Naive thymus-derived CD8-positive, alpha-beta T cell (primary cell): ENCODE measurements around the gene MAL. TPM values are rescaled to one million over a fixed set of nuclear protein-coding genes. Genes with fewer than 3 reads are reported as not detected.

Source experiments
- ATAC-seq, 2 donors: fragments of 150-1000 bp; cut with Tn5 transposase in 1 of 2; sonication (Bioruptor Pico), chemical (Tn5 transposase) in 1 of 2; 1 replicate in 1 of 2; 2 replicates in 1 of 2; pipeline ENCODE4 v1.10.0; 2021; ENCODE audit warnings: mild to moderate bottlenecking in 2 of 2, moderate library complexity in 2 of 2
- POLR2A ChIA-PET: fragments of 350-600 bp; sonication (Branson Sonifier 250); formaldehyde crosslinking; loops from one replicate; lab custom pipeline; 2021; ENCODE audit warnings: antibody characterized with exemption; lab: Charles Lee
- DNase-seq, 10 donors: peaks; one replicate each; pipeline versions ENCODE4 v3.0.0 to v3.0.0-alpha.2; 2020 to 2022
- H3K27ac Mint-ChIP-seq, 10 donors: one replicate each; pipeline ENCODE4 v1.8.0; 2020 to 2022; ENCODE audit warnings: mild to moderate bottlenecking in 10 of 10, mixed read lengths in 10 of 10, moderate library complexity in 4 of 10, inconsistent platforms in 1 of 10
- H3K27me3 Mint-ChIP-seq, 5 donors: one replicate each; pipeline ENCODE4 v1.8.0; 2021 to 2022; ENCODE audit warnings: mixed read lengths in 5 of 5
- H3K36me3 Mint-ChIP-seq, 3 donors: one replicate each; pipeline ENCODE4 v1.8.0; 2020 to 2022; ENCODE audit warnings: mixed read lengths in 3 of 3, mild to moderate bottlenecking in 2 of 3, inconsistent platforms in 1 of 3
- H3K4me1 Mint-ChIP-seq, 4 donors: one replicate each; pipeline ENCODE4 v1.8.0; 2021 to 2022; ENCODE audit warnings: mixed read lengths in 4 of 4
- H3K4me3 Mint-ChIP-seq, 10 donors: one replicate each; pipeline ENCODE4 v1.8.0; 2020 to 2022; ENCODE audit warnings: mild to moderate bottlenecking in 10 of 10, mixed read lengths in 10 of 10, moderate library complexity in 6 of 10, inconsistent platforms in 1 of 10
- H3K9me3 Mint-ChIP-seq, 9 donors: one replicate each; pipeline ENCODE4 v1.8.0; 2020 to 2022; ENCODE audit warnings: mixed read lengths in 9 of 9, mild to moderate bottlenecking in 3 of 9, inconsistent platforms in 1 of 9, moderate library complexity in 1 of 9
- polyA plus RNA-seq, 3 donors: library from polyadenylated mRNA; unstranded; fragments of 300-500 nt; fragmentation: Illumina TruSeq; gene quantifications; one replicate each; pipeline ENCODE4 v1.2.3, GENCODE V29; 2021
- total RNA-seq, 8 experiments: library from RNA in 2 of 8; stranded (reverse) in 2 of 8; gene quantifications; one replicate each; pipeline ENCODE4 v1.2.3 and lab custom pipeline; 2021 to 2026

The MAL gene
- total and polyA plus RNA-seq, 5 experiments from 2014 or later = 116 to 284 (median 158) TPM

- POLR2A ChIA-PET = interaction anchor here (7.8 to 14.4 kb wide), 2 partner anchors 34 to 58 kb away, joined by 234 to 944 read pairs; no protein-coding TSS in a partner anchor
- no peaks in the 10 kb centered on the region for H3K9me3 Mint-ChIP-seq
- H3K36me3 Mint-ChIP-seq = no peaks in the 10 kb centered on the region
- H3K4me1 Mint-ChIP-seq = peaks cover 28 to 47% (median 33%) of the 10 kb centered on the region in 4 donors
- H3K27ac Mint-ChIP-seq = peak overlapping the region in 1 of 10 donors; percentile 83
- H3K27me3 Mint-ChIP-seq = peaks cover 0 to 3% (median 0%) of the 10 kb centered on the region in 5 donors
- no peak for ATAC-seq
- H3K4me3 Mint-ChIP-seq = no peak overlapping the region
- DNase-seq = peak in 1 of 10 donors; percentile 51
These were observed 5.1 kb upstream of the MAL start for GRCh38 chr2:95020275-95021022.

DNA sequence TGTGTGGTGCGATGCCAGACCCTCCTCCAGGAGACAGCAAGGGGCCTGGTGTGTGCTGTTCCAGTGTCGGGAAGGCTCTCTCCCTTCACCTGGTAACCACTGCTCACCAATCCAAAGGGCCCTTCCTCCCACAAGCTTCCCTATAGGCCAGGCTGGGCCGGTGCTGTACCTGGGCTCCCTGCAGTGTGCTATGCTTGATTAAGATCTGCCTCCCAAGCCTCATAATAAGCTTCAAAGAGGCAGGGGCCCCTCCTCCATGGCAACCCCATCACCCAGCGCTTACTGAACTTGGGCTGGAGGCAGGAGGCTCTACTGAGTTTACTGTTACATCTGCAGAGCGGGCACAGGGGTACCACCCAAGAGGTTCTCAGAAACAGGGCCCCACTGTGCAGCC lies 4.5 kb upstream of the MAL start:
- POLR2A ChIA-PET = interaction anchor here (7.8 to 14.4 kb wide), 2 partner anchors 33 to 57 kb away, joined by 234 to 944 read pairs; no protein-coding TSS in a partner anchor
- H3K36me3 Mint-ChIP-seq = no peaks in the 10 kb centered on the region
- no peaks in the 10 kb centered on the region for H3K9me3 Mint-ChIP-seq
- H3K4me1 Mint-ChIP-seq = peaks cover 31 to 47% (median 37%) of the 10 kb centered on the region in 4 donors
- no peak overlapping the region for H3K4me3 Mint-ChIP-seq
- H3K27me3 Mint-ChIP-seq = peaks cover 0 to 5% (median 0%) of the 10 kb centered on the region in 5 donors
- ATAC-seq (no peak), DNase-seq (no peak)
- H3K27ac Mint-ChIP-seq = peak overlapping the region in 1 of 10 donors; percentile 83

DNA sequence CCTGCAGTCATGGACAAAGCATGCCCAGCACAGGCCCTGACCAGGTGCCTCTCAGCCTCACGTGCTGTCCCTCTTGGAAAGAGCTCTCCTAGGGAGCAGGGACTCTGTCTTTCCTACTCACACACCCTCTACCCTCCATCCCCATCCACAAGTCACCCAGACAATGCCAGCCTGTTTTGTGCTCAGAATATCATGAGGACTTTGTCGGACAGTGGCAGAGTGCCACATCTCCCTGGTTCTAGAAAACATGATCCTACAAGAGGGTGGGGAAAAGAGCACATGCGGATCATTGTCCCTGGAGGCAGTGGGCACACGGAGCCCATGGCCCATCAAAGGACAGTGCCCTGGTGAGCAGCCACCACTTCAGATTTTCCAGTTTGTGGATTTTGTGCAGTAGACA lies 3.7 kb upstream of the MAL start:
- ATAC-seq = no peak
- H3K27me3 Mint-ChIP-seq = peaks cover 0 to 8% (median 0%) of the 10 kb centered on the region in 5 donors
- peaks cover 35 to 49% (median 43%) of the 10 kb centered on the region in 4 donors for H3K4me1 Mint-ChIP-seq
- no peak overlapping the region for H3K4me3 Mint-ChIP-seq
- H3K27ac Mint-ChIP-seq = peak overlapping the region in 9 of 10 donors; percentile 47 to 99 (median 91)
- no peaks in the 10 kb centered on the region for H3K36me3 Mint-ChIP-seq
- DNase-seq = peak in 1 of 10 donors; percentile 43
- no peaks in the 10 kb centered on the region for H3K9me3 Mint-ChIP-seq
- POLR2A ChIA-PET = interaction anchor here (0.6 to 14.4 kb wide), 10 partner anchors 12 to 138 kb away, joined by 3 to 944 read pairs (median 5); partner anchors contain the start of genes MRPS5 and ZNF514

- peak; percentile 72 to 88 (median 80) for DNase-seq
- Mint-ChIP-seq H3K27ac (peak overlapping the region; percentile 47 to 99 (median 92)), H3K9me3 (no peaks in the 10 kb centered on the region), H3K4me1 (peaks cover 36 to 56% (median 48%) of the 10 kb centered on the region in 4 donors), H3K27me3 (peaks cover 0 to 11% (median 0%) of the 10 kb centered on the region in 5 donors), H3K4me3 (peak overlapping the region; percentile 81 to 100 (median 84)), H3K36me3 (peaks cover 0 to 4% (median 3%) of the 10 kb centered on the region in 3 donors)
- POLR2A ChIA-PET = interaction anchor here (0.6 to 14.4 kb wide), 12 partner anchors 12 to 143 kb away, joined by 3 to 944 read pairs (median 5); partner anchors contain the start of genes MRPS5, ZNF2 and ZNF514
- peak; percentile 50 to 66 for ATAC-seq
These were observed 2.9 kb upstream of the MAL start for GRCh38 chr2:95022309-95023221.

DNA sequence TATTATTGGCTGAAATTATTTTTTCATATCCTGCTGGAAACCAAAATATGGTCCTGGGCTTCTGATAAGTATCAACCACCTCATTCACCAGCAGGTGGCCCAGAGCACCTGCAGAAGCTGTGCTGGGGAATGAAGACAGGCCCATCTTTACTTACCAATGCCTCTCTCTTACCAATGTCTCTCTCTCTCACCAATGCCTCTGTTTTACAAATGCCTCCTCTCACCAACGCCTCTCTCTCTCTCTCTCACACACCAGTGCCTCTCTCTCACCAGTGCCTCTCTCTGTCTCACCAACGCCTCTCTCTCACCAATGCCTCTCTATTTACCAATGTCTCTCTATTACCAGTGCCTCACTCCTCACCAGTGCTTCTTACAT lies 2.3 kb upstream of the MAL start:
- ATAC-seq (peak; percentile 65 to 67), DNase-seq (peak; percentile 33 to 84 (median 64))
- H3K4me1 Mint-ChIP-seq = peaks cover 38 to 58% (median 51%) of the 10 kb centered on the region in 4 donors
- H3K27ac Mint-ChIP-seq = peak overlapping the region; percentile 47 to 99 (median 92)
- no peaks in the 10 kb centered on the region for H3K9me3 Mint-ChIP-seq
- POLR2A ChIA-PET = interaction anchor here (0.6 to 14.4 kb wide), 11 partner anchors 9 to 142 kb away, joined by 3 to 944 read pairs (median 22); partner anchors contain the start of genes MRPS5, ZNF2 and ZNF514
- H3K27me3 Mint-ChIP-seq = peaks cover 0 to 11% (median 0%) of the 10 kb centered on the region in 5 donors
- peak overlapping the region; percentile 81 to 100 (median 84) for H3K4me3 Mint-ChIP-seq
- peaks cover 0 to 4% (median 3%) of the 10 kb centered on the region in 3 donors for H3K36me3 Mint-ChIP-seq

- DNase-seq = no peak
- POLR2A ChIA-PET = interaction anchor here (1.5 to 14.4 kb wide), 8 partner anchors 10 to 135 kb away, joined by 3 to 944 read pairs (median 60); partner anchors contain the start of genes MRPS5 and ZNF514
These were observed 1.1 kb upstream of the MAL start for GRCh38 chr2:95024371-95024770.

DNA sequence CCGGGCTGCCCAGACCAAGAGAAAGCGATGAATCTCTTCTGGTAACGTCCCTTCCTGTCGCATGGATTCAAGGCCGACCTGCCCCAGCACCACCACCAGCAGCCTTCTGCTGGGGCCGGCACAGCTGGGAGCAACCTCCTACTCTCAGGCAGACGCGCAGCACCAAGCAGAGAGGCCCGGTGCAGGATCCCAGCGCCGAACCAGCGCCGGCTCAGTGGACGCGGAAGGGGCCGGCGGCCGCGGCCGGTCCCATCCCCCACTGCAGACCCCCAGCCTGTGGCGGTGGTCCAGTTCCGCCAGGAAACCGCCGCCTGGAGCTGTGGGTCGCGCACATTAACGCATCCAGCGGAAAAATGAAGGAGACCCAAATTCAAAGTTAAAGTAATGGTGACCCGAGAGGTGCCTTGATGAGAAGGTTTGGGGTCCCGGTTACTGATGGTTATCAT lies 525 bp upstream of the MAL start:
- H3K4me3 Mint-ChIP-seq = peak overlapping the region; percentile 81 to 100 (median 84)
- peaks cover 40 to 75% (median 65%) of the 10 kb centered on the region in 4 donors for H3K4me1 Mint-ChIP-seq
- peaks cover 0 to 11% (median 3%) of the 10 kb centered on the region in 3 donors for H3K36me3 Mint-ChIP-seq
- peaks cover 0 to 11% (median 0%) of the 10 kb centered on the region in 5 donors for H3K27me3 Mint-ChIP-seq
- no peaks in the 10 kb centered on the region for H3K9me3 Mint-ChIP-seq
- POLR2A ChIA-PET = interaction anchor here (1.1 to 14.4 kb wide), 10 partner anchors 10 to 134 kb away, joined by 3 to 944 read pairs (median 38); partner anchors contain the start of genes MRPS5 and ZNF514
- ATAC-seq (peak in 1 of 2 donors; percentile 9), DNase-seq (peak in 2 of 10 donors; percentile 16 to 18)
- H3K27ac Mint-ChIP-seq = peak overlapping the region; percentile 74 to 99 (median 92)

More at GRCh38 chr2:95024371-95024770, 1.1 kb upstream of the MAL start:
- Mint-ChIP-seq H3K4me3 (peak overlapping the region; percentile 81 to 100 (median 84)), H3K27me3 (peaks cover 0 to 11% (median 0%) of the 10 kb centered on the region in 5 donors), H3K9me3 (no peaks in the 10 kb centered on the region), H3K27ac (peak overlapping the region; percentile 74 to 99 (median 90)), H3K36me3 (peaks cover 0 to 10% (median 3%) of the 10 kb centered on the region in 3 donors), H3K4me1 (peaks cover 41 to 69% (median 60%) of the 10 kb centered on the region in 4 donors)
- ATAC-seq = no peak

- Mint-ChIP-seq H3K4me1 (peaks cover 44 to 86% (median 77%) of the 10 kb centered on the region in 4 donors), H3K36me3 (peaks cover 0 to 17% (median 3%) of the 10 kb centered on the region in 3 donors), H3K9me3 (no peaks in the 10 kb centered on the region), H3K27me3 (peaks cover 0 to 11% (median 0%) of the 10 kb centered on the region in 5 donors), H3K4me3 (peak overlapping the region; percentile 92 to 100 (median 99)), H3K27ac (peak overlapping the region; percentile 96 to 100 (median 97))
- ATAC-seq (no peak), DNase-seq (peak in 2 of 10 donors; percentile 13 to 25)
- POLR2A ChIA-PET = interaction anchor here (0.7 to 14.4 kb wide), 14 partner anchors 8 to 138 kb away, joined by 3 to 944 read pairs (median 15); partner anchors contain the start of genes MRPS5 and ZNF514
These were observed 1.2 kb downstream of the MAL start for GRCh38 chr2:95026471-95027368.

GRCh38 chr2:95027369-95027720 lies 1.8 kb downstream of the MAL start:
- no peak for ATAC-seq
- POLR2A ChIA-PET = interaction anchor here (0.7 to 14.4 kb wide), 11 partner anchors 8 to 132 kb away, joined by 3 to 944 read pairs (median 4); partner anchors contain the start of genes MRPS5 and ZNF514
- Mint-ChIP-seq H3K4me3 (peak overlapping the region; percentile 92 to 100 (median 99)), H3K36me3 (peaks cover 0 to 17% (median 3%) of the 10 kb centered on the region in 3 donors), H3K4me1 (peaks cover 41 to 87% (median 74%) of the 10 kb centered on the region in 4 donors), H3K27me3 (peaks cover 0 to 11% (median 0%) of the 10 kb centered on the region in 5 donors), H3K27ac (peak overlapping the region; percentile 96 to 100 (median 97)), H3K9me3 (no peaks in the 10 kb centered on the region)
- DNase-seq = no peak

GRCh38 chr2:95029898-95030341 lies 4.4 kb downstream of the MAL start:
- no peak for ATAC-seq
- Mint-ChIP-seq H3K36me3 (peaks cover 0 to 17% (median 3%) of the 10 kb centered on the region in 3 donors), H3K27ac (peak overlapping the region in 8 of 10 donors; percentile 15 to 86 (median 36)), H3K4me1 (peaks cover 30 to 78% (median 71%) of the 10 kb centered on the region in 4 donors), H3K27me3 (peaks cover 0 to 8% (median 0%) of the 10 kb centered on the region in 5 donors), H3K9me3 (no peaks in the 10 kb centered on the region), H3K4me3 (peak overlapping the region in 3 of 10 donors; percentile 5 to 61 (median 42))
- DNase-seq = peak in 1 of 10 donors; percentile 15
- POLR2A ChIA-PET = interaction anchor here (1.4 to 14.4 kb wide), 2 partner anchors 22 to 49 kb away, joined by 7 to 944 read pairs; no protein-coding TSS in a partner anchor
